PC-3 (cell line): ENCODE results near the gene PAQR3. TPM values are rescaled to one million over a fixed set of nuclear protein-coding genes. Genes with fewer than 3 reads are reported as not detected.
A peak's percentile ranks its signal among the peaks of the same experiment; 100 is the strongest.
"Not testable (repeated sequence)": the region's sequence is repeated elsewhere in the genome, so short reads cannot be mapped to it uniquely, and the experiment has no call there.

Experiments used
- ATAC-seq: fragments of 200-7000 bp; cut with Tn5 transposase; 2 replicates; pipeline ENCODE4 v1.9.1; 2020; ENCODE audit warnings: mild to moderate bottlenecking, moderate library complexity
- BruUV-seq: library from RNA; stranded (reverse); fragments of 400-500 nt; replicated peaks from 2 replicates; lab custom pipeline; 2021; lab: Mats Ljungman, UMichigan
- CTCF ChIA-PET: fragments of 300-600 bp; sonication (Branson Sonifier 250); formaldehyde crosslinking; loops from one replicate; lab custom pipeline; 2022; ENCODE audit warnings: antibody characterized with exemption; lab: Charles Lee
- POLR2A ChIA-PET: fragments of 300-600 bp; sonication (Branson Sonifier 250); formaldehyde crosslinking; loops from one replicate; lab custom pipeline; 2022; ENCODE audit warnings: antibody characterized with exemption; ENCODE audit not compliant: unreplicated experiment; lab: Charles Lee
- DNase-seq: peaks from one replicate; pipeline ENCODE4 v3.0.0-alpha.2; 2015
- H2AFZ ChIP-seq: fragments of 300-600 bp; sonication (generic); 2 replicates; pipeline ENCODE4 v1.6.0; 2016; ENCODE audit warnings: antibody characterized with exemption, low read length
- H3F3A ChIP-seq: fragments of 300-600 bp; sonication (generic); one replicate; pipeline ENCODE4 v1.6.0; 2017; ENCODE audit warnings: antibody characterized with exemption, low read length, control low read depth, mild to moderate bottlenecking; ENCODE audit not compliant: unreplicated experiment
- H3K27ac ChIP-seq: fragments of 300-600 bp; sonication (generic); 2 replicates; pipeline ENCODE4 v1.5.1; 2016; ENCODE audit warnings: mild to moderate bottlenecking, low read length
- H3K27me3 ChIP-seq: fragments of 300-600 bp; sonication (generic); 2 replicates; pipeline ENCODE4 v1.6.1; 2016; ENCODE audit warnings: low read length, mixed read lengths
- H3K36me3 ChIP-seq: fragments of 300-600 bp; sonication (generic); 2 replicates; pipeline ENCODE4 v1.6.1; 2016; ENCODE audit warnings: low read depth, mixed run types, low read length, mixed read lengths
- H3K4me1 ChIP-seq: fragments of 300-600 bp; sonication (generic); 2 replicates; pipeline ENCODE4 v1.5.1; 2016; ENCODE audit warnings: low read length; ENCODE audit not compliant: insufficient read depth
- H3K4me2 ChIP-seq: fragments of 300-600 bp; sonication (generic); 2 replicates; pipeline ENCODE4 v1.6.0; 2016; ENCODE audit warnings: low read length
- H3K4me3 ChIP-seq: fragments of 300-600 bp; sonication (generic); 2 replicates; pipeline ENCODE4 v1.5.1; 2016; ENCODE audit warnings: mild to moderate bottlenecking, low read length, mixed read lengths
- H3K79me2 ChIP-seq: fragments of 300-600 bp; sonication (generic); 2 replicates; pipeline ENCODE4 v1.6.1; 2017; ENCODE audit warnings: low read length, mixed read lengths
- H3K9ac ChIP-seq: fragments of 300-600 bp; sonication (generic); 2 replicates; pipeline ENCODE4 v1.6.0; 2016; ENCODE audit warnings: mild to moderate bottlenecking, low read length
- H3K9me2 ChIP-seq: fragments of 300-600 bp; sonication (generic); replicated peaks from 2 replicates; pipeline ENCODE4 v1.6.1; 2016; ENCODE audit warnings: mixed run types, low read length, mixed read lengths
- H3K9me3 ChIP-seq: fragments of 300-600 bp; sonication (generic); 2 replicates; pipeline ENCODE4 v1.6.1; 2016; ENCODE audit warnings: low read length, mixed read lengths
- H4K20me1 ChIP-seq: fragments of 300-600 bp; sonication (generic); 2 replicates; pipeline ENCODE4 v1.6.1; 2016; ENCODE audit warnings: low read length, mixed read lengths
- EZH2 ChIP-seq: fragments of 300-600 bp; sonication (generic); IDR thresholded peaks from one replicate; pipeline ENCODE4 v1.6.1; 2017; ENCODE audit warnings: antibody characterized with exemption, mild to moderate bottlenecking, low read length; ENCODE audit not compliant: unreplicated experiment
- EZH2phosphoT487 ChIP-seq: fragments of 300-600 bp; sonication (generic); IDR thresholded peaks from 2 replicates; pipeline ENCODE4 v1.6.1; 2018; ENCODE audit warnings: mild to moderate bottlenecking, antibody characterized with exemption, low read length, borderline replicate concordance
- intact Hi-C: fragments of 100-400 bp; cut with micrococcal nuclease; formaldehyde crosslinking; loops from 2 replicates; pipeline ENCODE4 v1.9.0; 2023
- total RNA-seq: library from RNA; depleted of rRNA; stranded (reverse); fragments of >200 nt; gene quantifications from 2 replicates; pipeline ENCODE4 v1.2.3, GENCODE V29; 2014
- TF ChIP-seq, protein P1 (sequence below): fragments of 300-600 bp; sonication (generic); conservative IDR thresholded peaks from 2 replicates; pipeline ENCODE4 v1.5.1; 2017; ENCODE audit warnings: antibody characterized with exemption, low read depth, mild to moderate bottlenecking, low read length

PAQR3 gene
- total RNA-seq, 1 experiment from 2014 or later = 16.9 TPM

DNA sequence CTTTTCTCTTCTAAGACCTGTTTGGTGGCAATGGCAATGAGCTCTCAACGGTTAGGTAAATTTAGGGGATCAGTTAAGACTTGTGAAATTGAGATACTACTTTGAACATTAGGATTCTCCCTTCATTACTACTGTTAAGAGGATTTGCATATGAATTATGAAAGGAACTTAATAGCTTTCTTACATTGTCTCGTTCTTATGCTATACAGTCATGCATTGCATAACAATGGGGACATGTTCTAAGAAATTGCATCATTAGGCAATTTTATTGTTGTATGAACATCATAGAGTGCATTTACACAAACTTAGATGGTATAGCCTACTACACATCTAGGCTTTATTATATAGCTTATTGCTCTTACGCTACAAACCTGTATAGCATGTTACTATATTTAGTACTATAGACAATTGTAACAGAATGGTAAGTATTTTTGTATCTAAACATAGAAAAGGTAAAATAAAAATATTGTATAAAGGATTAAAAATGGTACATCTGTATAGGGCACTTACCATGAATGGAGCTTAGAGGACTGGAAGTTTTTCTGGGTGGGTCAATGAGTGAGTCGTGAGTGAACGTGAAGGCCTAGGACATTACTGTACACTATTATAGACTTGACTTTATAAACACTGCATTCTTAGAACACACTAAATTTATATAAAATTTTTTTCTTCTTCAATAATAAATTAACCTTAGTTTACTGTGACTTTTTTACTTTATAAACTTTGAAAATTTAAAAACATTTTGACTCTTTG is 62.5 kb downstream of the PAQR3 start:
- CTCF ChIA-PET = interaction anchor here (0.6 kb wide), 1 partner anchor 264 kb away, joined by 3 read pairs; no protein-coding TSS in a partner anchor

DNA sequence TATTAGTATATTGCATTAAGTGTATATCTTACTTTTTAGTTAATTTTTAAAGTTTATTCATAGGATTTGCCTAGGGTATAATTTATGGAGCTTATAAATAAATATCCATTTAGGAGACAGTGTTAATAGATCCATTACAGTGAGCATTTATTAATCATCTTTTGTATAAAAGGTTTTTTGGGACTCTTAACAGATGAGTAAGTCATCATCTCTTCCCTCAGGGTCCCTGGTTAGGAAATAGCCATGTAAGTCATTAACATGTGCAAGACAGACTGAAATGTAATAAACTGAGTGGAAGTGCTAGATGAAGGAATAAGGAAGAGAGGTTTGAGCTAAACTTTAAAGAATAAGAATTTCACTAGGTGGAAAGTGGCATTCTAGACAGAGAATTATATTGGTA is 69.2 kb downstream of the PAQR3 start:
- DNase-seq = no peak
- H3K4me2 ChIP-seq = no peak overlapping the region
- H3K9ac ChIP-seq = no peak overlapping the region
- ChIA-PET POLR2A (no interaction called here), CTCF (no interaction called here)
- H3F3A ChIP-seq = no peaks in the 10 kb centered on the region
- no peaks in the 10 kb centered on the region for H4K20me1 ChIP-seq
- no peaks in the 10 kb centered on the region for H3K9me2 ChIP-seq
- H3K9me3 ChIP-seq = no peaks in the 10 kb centered on the region
- no peak overlapping the region for H3K4me3 ChIP-seq
- H3K27me3 ChIP-seq = no peaks in the 10 kb centered on the region
- no peak overlapping the region for H2AFZ ChIP-seq
- TF ChIP-seq, protein P1, sequence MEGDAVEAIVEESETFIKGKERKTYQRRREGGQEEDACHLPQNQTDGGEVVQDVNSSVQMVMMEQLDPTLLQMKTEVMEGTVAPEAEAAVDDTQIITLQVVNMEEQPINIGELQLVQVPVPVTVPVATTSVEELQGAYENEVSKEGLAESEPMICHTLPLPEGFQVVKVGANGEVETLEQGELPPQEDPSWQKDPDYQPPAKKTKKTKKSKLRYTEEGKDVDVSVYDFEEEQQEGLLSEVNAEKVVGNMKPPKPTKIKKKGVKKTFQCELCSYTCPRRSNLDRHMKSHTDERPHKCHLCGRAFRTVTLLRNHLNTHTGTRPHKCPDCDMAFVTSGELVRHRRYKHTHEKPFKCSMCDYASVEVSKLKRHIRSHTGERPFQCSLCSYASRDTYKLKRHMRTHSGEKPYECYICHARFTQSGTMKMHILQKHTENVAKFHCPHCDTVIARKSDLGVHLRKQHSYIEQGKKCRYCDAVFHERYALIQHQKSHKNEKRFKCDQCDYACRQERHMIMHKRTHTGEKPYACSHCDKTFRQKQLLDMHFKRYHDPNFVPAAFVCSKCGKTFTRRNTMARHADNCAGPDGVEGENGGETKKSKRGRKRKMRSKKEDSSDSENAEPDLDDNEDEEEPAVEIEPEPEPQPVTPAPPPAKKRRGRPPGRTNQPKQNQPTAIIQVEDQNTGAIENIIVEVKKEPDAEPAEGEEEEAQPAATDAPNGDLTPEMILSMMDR = no peak
- no peak for TF ChIP-seq EZH2phosphoT487
- no peak for TF ChIP-seq EZH2
- intact Hi-C loops = no loop called here
- no TSS peak for BruUV-seq
- no peak for ATAC-seq
- H3K36me3 ChIP-seq = peaks cover 12% of the 10 kb centered on the region; the same call in 1 of the 2 replicates
- H3K27ac ChIP-seq = no peak overlapping the region
- H3K4me1 ChIP-seq = no peaks in the 10 kb centered on the region
- no peaks in the 10 kb centered on the region for H3K79me2 ChIP-seq

More for the DNA sequence above, 62.5 kb downstream of the PAQR3 start:
- Histone ChIP-seq H2AFZ (no peak overlapping the region), H3K79me2 (no peaks in the 10 kb centered on the region), H3K4me2 (no peak overlapping the region), H3K27me3 (no peaks in the 10 kb centered on the region), H4K20me1 (no peaks in the 10 kb centered on the region), H3F3A (no peaks in the 10 kb centered on the region), H3K9ac (no peak overlapping the region), H3K4me1 (no peaks in the 10 kb centered on the region), H3K9me2 (no peaks in the 10 kb centered on the region), H3K27ac (no peak overlapping the region), H3K4me3 (no peak overlapping the region), H3K9me3 (no peaks in the 10 kb centered on the region), H3K36me3 (peaks cover 12% of the 10 kb centered on the region; the same call in 1 of the 2 replicates)
- DNase-seq (no peak), ATAC-seq (peak; percentile 42; the same call in 1 of the 2 replicates)
- intact Hi-C loops = no loop called here
- TF ChIP-seq EZH2 (no peak), EZH2phosphoT487 (no peak)
- TF ChIP-seq, protein P1 = no peak
- POLR2A ChIA-PET = no interaction called here
- BruUV-seq = no TSS peak

DNA sequence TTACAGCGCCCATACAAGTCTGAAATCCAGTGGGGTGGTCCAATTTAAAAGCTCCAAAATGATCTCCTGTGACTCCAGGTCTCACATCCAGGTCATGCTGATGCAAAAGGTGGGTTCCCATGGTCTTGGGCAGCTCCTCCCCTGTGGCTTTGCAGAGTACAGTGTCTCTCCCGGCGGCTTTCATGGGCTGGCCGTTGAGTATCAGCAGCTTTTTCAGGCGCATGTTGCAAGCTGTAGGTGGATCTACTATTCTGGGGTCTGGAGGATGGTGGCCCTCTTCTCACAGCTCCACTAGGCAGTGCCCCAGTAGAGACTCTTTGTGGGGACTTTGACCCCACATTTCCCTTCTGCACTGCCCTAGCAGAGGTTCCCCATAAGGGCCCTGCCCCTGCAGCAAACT is 70.5 kb downstream of the PAQR3 start:
- not testable (repeated sequence) for H3K79me2 ChIP-seq, H3K9ac ChIP-seq, BruUV-seq

More for the DNA sequence above, 70.5 kb downstream of the PAQR3 start:
- intact Hi-C loops, H3K27me3 ChIP-seq, H3K4me1 ChIP-seq, H3K9me2 ChIP-seq, H3F3A ChIP-seq, DNase-seq, H3K4me2 ChIP-seq, H3K27ac ChIP-seq, H3K9me3 ChIP-seq, H3K4me3 ChIP-seq, POLR2A ChIA-PET, H4K20me1 ChIP-seq, H2AFZ ChIP-seq, ATAC-seq: not testable (repeated sequence)
- CTCF ChIA-PET = interaction anchor here (0.6 kb wide), 1 partner anchor 85 kb away, joined by 4 read pairs; no protein-coding TSS in a partner anchor
- peaks cover 12% of the 10 kb centered on the region; the same call in 1 of the 2 replicates for H3K36me3 ChIP-seq
